HG03520 (cell line): ENCODE results near the gene ITGA8.
"Not testable (repeated sequence)": the region's sequence is repeated elsewhere in the genome, so short reads cannot be mapped to it uniquely, and the experiment has no call there.

Experiments used
- ATAC-seq: cut with Tn5 transposase; IDR thresholded peaks from one replicate; pipeline ENCODE4 v1.9.1; 2021; ENCODE audit warnings: mild to moderate bottlenecking, moderate library complexity; ENCODE audit not compliant: unreplicated experiment

ITGA8 gene

GRCh38 chr10:15719899-15720634 is at the start of gene ITGA8:
ITGA8 (minus strand) TSS chr10:15719922; CDS start chr10:15719771, 151 bp downstream.
- ATAC-seq, result no peak

GRCh38 chr10:15764892-15765454 is 45.3 kb upstream of the ITGA8 start:
- no peak for ATAC-seq

GRCh38 chr10:15763006-15763405 is 43.3 kb upstream of the ITGA8 start:
- no peak for ATAC-seq

DNA sequence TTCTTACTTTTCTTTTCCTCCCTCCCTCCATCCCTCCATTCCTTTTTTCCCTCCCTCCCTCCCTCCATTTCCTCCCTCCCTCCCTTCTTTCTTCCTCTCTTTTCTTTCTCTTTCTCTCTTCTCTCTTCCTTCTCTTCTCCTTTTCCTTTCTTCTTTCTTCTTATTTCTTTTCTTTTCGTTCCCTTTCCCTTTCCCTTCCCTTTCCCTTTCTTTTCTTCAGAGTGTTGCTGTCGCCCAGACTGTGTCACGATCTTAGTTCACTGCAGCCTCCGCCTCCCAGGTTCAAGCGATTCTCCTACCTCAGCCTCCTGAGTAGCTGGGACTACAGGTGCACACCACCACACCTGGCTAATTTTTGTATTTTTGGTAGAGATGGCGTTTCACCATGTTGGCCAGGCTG is 42.5 kb upstream of the ITGA8 start:
- not testable (repeated sequence) for ATAC-seq

- ATAC-seq, result not testable (repeated sequence)
These were observed 41.5 kb upstream of the ITGA8 start for GRCh38 chr10:15761224-15761623.

- no peak for ATAC-seq
These were observed 41.0 kb upstream of the ITGA8 start for GRCh38 chr10:15760681-15761080.

- ATAC-seq, result no peak
These were observed 39.5 kb upstream of the ITGA8 start for GRCh38 chr10:15759265-15759664.

GRCh38 chr10:15758618-15759017 is 38.9 kb upstream of the ITGA8 start:
- no peak for ATAC-seq

DNA sequence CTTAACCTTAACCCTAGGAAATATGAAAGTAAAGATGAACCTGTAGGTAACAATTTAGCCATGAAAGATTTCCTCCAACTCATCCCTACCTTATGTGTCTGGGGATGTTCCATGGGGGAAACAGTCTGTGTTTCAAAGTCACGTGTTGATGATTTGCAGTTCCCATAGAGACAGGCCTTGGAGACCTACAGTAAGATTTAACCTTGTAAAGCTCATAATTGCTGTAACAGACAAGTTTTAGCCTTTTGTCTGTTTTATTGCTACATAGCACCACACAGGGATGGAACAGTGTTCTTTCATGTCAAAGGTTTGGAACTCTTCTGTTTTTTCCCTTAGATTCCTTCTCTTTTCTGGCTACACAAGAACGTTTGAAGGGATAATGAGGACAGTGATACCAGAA is 35.2 kb upstream of the ITGA8 start:
- ATAC-seq, result no peak

GRCh38 chr10:15751046-15751445 is 31.3 kb upstream of the ITGA8 start:
- ATAC-seq, result no peak

- no peak for ATAC-seq
These were observed 28.4 kb upstream of the ITGA8 start for GRCh38 chr10:15748126-15748525.

- ATAC-seq, result no peak
These were observed 27.9 kb upstream of the ITGA8 start for GRCh38 chr10:15747632-15748031.

GRCh38 chr10:15745751-15746150 is 26.0 kb upstream of the ITGA8 start:
- no peak for ATAC-seq

- ATAC-seq, result peak; percentile 80
These were observed 24.6 kb upstream of the ITGA8 start for GRCh38 chr10:15744217-15744865.

- no peak for ATAC-seq
These were observed 23.7 kb upstream of the ITGA8 start for GRCh38 chr10:15743443-15743842.

DNA sequence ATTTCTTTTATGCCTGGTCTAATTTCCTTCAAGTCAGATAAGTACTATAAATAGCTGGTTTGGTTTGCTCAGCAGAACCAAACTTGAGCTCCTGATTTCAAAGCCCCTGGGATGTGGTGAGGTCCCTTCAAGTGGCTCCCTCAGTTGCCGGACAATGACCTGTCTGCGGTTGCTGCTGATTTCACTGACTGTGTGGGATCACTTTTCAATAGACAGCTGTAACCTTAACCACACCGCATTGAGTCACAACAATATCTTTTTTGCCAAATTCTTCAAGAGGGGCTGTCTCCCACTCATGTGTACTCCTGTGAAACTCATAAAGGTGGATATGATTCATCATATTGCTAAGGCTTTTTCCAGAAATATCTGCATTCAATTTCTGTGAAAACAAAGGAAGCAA is 23.1 kb upstream of the ITGA8 start:
- ATAC-seq, result no peak

GRCh38 chr10:15742102-15742501 is 22.4 kb upstream of the ITGA8 start:
- ATAC-seq, result no peak

DNA sequence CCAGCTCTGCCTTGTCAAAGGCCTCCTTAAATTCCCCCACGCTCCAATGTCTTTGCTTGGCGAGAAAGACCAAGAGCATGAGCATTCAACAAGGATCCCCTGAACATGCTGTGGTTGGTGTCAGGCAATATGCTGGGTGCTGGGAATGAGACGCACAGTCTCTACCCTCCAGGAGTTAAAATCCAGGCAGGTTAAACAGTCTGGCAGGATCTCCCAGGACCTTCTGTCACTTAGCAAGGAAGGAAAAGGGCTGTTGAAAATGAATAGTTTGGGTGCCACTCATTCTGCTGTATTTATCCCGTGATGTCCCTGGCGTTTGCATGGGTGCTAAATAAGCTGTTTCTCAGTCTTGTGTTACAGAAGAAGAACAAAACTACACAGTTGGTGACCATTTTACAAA is 21.9 kb upstream of the ITGA8 start:
- ATAC-seq, result no peak

GRCh38 chr10:15740261-15740660 is 20.5 kb upstream of the ITGA8 start:
- ATAC-seq, result no peak

- ATAC-seq, result no peak
These were observed 19.7 kb upstream of the ITGA8 start for GRCh38 chr10:15739254-15739970.

DNA sequence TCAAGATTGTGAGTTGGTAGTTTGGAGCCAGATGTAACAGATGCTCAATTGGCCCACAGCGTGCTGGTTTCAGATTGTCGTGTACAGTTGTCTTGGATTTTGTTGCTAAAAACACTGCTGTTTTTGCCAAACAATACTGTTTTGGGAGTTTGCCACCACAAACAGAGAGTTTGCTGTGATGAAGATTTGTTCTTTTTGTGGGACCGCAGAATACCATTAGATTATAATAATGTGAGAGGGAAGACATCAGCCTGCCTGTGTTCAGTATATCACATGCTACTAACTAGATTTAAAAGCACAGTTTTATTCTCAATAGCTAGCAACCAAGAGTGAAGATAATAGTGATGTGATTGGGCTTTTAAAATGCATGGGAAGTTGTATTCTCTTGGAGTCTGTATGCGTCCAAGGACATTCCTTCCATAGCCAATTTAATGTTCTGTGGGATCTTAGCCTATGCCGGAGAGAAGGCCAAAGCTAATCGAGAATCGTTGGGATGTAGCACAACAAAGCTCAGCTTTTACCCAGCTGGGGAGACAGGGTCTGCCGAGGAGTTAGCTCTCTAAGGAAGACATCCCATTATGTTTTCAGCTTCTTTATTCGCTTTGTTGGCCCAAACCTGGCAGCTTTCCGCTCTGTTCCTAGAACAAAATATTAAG is 18.7 kb upstream of the ITGA8 start:
- no peak for ATAC-seq
